Thymus (tissue), 11 donors: ENCODE data around the gene TUBB3. TPM values are rescaled to one million over a fixed set of nuclear protein-coding genes. Genes with fewer than 3 reads are reported as not detected.

Experiments used
- DNase-seq, 9 donors: peaks; one replicate each; pipeline ENCODE4 v3.0.0-alpha.2; 2013; ENCODE audit warnings: low spot score in 9 of 9, low read depth in 6 of 9, missing footprints in 1 of 9
- H3K27ac ChIP-seq, 2 donors: one replicate each; pipeline ENCODE4 v1.5.1; 2013; ENCODE audit warnings: control low read depth in 1 of 2, low read depth in 1 of 2, low read length in 1 of 2, mild to moderate bottlenecking in 1 of 2, moderate library complexity in 1 of 2
- H3K27me3 ChIP-seq, 2 donors: one replicate each; pipeline ENCODE4 v1.5.1; 2013; ENCODE audit warnings: low read length in 1 of 2; ENCODE audit not compliant: control insufficient read depth in 2 of 2, insufficient read depth in 1 of 2
- H3K36me3 ChIP-seq, 2 donors: one replicate each; pipeline ENCODE4 v1.5.1; 2013; ENCODE audit warnings: low read length in 1 of 2, mild to moderate bottlenecking in 1 of 2, moderate library complexity in 1 of 2; ENCODE audit not compliant: control insufficient read depth in 2 of 2, insufficient read depth in 2 of 2
- H3K4me1 ChIP-seq, 2 donors: one replicate each; pipeline ENCODE4 v1.5.1; 2013; ENCODE audit warnings: low read length in 2 of 2; ENCODE audit not compliant: control insufficient read depth in 2 of 2, insufficient read depth in 2 of 2
- H3K4me3 ChIP-seq, 2 donors: one replicate each; pipeline ENCODE4 v1.5.1; 2013; ENCODE audit warnings: low read length in 2 of 2, control low read depth in 1 of 2, mild to moderate bottlenecking in 1 of 2
- H3K9me3 ChIP-seq, 2 donors: one replicate each; pipeline ENCODE4 v1.5.1; 2013; ENCODE audit warnings: low read length in 1 of 2, mild to moderate bottlenecking in 1 of 2; ENCODE audit not compliant: control insufficient read depth in 2 of 2, insufficient read depth in 1 of 2
- WGBS: extraction: QIAGEN DNeasy Blood & Tissue Kit; methylation state at CpG from one replicate; pipeline ENCODE4 v1.1.7; 2013; 5-methylcytosine and 5-hydroxymethylcytosine counted together
- polyA plus RNA-seq: library from polyadenylated mRNA; stranded (reverse); fragments of 200-250 nt; gene quantifications from one replicate; pipeline ENCODE4 v1.2.3, GENCODE V29; 2013
- total RNA-seq: library from RNA; stranded (reverse); fragments of 120-200 nt; gene quantifications from one replicate; pipeline ENCODE4 v1.2.4, GENCODE V29; 2013
- donor health status: healthy.

Gene TUBB3
- total and polyA plus RNA-seq, 2 donors, result 3.4 to 10.6 TPM

DNA sequence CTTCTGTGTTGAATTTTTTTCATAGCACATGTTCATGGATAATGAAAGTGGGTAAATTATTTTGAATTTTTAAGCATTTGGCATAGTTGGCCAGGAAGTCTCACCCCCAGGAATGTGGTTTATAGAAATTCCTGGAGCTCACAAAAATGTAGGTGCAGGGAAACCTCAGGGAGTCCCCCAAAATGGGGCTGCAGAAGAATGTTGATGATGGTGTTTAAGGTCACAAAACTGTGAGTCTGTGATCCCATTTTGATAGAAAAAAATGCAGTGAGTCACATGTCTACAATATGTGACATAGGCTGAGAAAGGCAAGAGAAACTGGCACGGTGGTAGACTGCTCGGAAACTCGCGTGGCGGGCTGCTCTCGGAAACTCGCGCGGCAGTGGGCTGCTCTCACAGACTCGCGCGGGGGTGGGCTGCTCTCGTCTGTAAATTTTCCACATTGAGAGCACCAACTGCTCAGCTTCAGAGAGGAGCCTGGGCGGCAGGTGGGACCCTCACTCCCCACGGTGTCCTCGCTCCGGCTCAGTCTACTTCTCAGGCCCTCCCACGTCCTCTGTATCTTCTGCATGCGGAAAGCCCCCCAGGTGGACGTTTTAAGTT is 23.2 kb upstream of the TUBB3 start:
- Histone ChIP-seq H3K4me1 (no peaks in the 10 kb centered on the region), H3K36me3 (peaks cover 70 to 71% of the 10 kb centered on the region in 2 donors), H3K27me3 (no peaks in the 10 kb centered on the region), H3K9me3 (no peaks in the 10 kb centered on the region), H3K27ac (no peak overlapping the region), H3K4me3 (no peak overlapping the region)
- no peak for DNase-seq
- WGBS, result 97% methylated on average over 20 of the region's 20 CpGs

DNA sequence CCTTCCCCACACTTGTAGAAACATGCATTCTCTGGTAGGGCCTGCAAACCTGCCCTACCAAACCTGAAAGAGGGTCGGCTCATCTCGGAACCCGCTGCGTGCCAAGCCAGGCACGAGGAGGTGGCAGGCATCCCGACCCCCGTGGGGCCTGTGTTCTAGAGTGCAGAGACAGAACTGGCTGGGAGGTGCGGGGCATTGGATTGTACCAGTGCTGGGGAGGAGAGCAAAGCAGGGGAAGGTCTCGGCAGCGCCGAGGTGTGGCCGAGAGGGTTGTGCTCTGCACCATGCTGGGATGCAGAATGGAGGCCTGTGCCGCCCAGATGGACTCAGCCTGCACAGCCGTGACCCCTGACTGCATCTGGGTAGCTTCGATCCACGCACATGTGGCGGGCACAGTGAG is 22.3 kb upstream of the TUBB3 start:
- Histone ChIP-seq H3K4me3 (no peak overlapping the region), H3K9me3 (no peaks in the 10 kb centered on the region), H3K27ac (no peak overlapping the region), H3K36me3 (peaks cover 71 to 72% of the 10 kb centered on the region in 2 donors), H3K4me1 (no peaks in the 10 kb centered on the region), H3K27me3 (no peaks in the 10 kb centered on the region)
- no peak for DNase-seq
- WGBS, result 99% methylated on average over 17 of the region's 17 CpGs

- DNase-seq, result no peak
- Histone ChIP-seq H3K27ac (no peak overlapping the region), H3K27me3 (no peaks in the 10 kb centered on the region), H3K4me3 (no peak overlapping the region), H3K4me1 (no peaks in the 10 kb centered on the region), H3K9me3 (peaks cover 2 to 8% of the 10 kb centered on the region in 2 donors), H3K36me3 (peaks cover 70 to 79% of the 10 kb centered on the region in 2 donors)
- WGBS, result 97% methylated on average over 11 of the region's 11 CpGs
Observed at GRCh38 chr16:89902980-89903379, 20.2 kb upstream of the TUBB3 start.

DNA sequence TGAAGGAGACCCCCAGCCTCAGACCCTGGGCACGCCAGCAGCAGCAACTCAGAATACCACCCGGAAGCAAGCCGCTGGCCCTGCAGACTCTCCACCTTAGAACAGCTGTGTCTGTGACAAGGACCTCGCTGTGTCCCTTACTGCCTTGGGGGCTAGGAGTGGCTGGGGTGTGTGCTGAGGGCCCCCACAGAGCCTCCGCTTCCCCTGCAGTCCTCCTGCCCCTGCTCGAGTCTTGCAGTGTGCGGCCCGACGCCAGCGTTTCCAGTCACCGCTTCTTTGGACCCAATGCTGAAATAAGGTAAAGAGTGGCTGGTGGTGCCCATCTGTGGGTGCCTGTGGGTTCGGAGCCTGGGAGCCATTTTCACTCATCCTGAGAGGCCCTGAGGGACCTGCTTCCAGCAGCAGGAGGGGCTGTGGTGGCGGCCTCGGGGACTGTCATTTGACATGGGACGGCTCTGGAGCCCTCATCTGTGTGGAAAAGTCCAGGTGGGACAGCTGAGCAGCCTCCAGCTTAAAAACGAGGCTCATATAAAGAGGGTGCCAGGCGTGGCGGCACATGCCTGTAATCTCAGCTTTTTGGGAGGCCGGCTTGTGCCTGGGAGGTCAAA is 19.1 kb upstream of the TUBB3 start:
- WGBS, result 99% methylated on average over 19 of the region's 19 CpGs
- no peak for DNase-seq
- no peaks in the 10 kb centered on the region for H3K27me3 ChIP-seq
- H3K4me3 ChIP-seq, result no peak overlapping the region
- H3K9me3 ChIP-seq, result peaks cover 3 to 13% of the 10 kb centered on the region in 2 donors
- no peaks in the 10 kb centered on the region for H3K4me1 ChIP-seq
- H3K27ac ChIP-seq, result no peak overlapping the region
- peaks cover 70 to 78% of the 10 kb centered on the region in 2 donors for H3K36me3 ChIP-seq

GRCh38 chr16:89904606-89905510 is 18.3 kb upstream of the TUBB3 start:
- Histone ChIP-seq H3K27me3 (no peaks in the 10 kb centered on the region), H3K9me3 (peaks cover 3 to 13% of the 10 kb centered on the region in 2 donors), H3K4me1 (no peaks in the 10 kb centered on the region), H3K4me3 (no peak overlapping the region), H3K36me3 (peaks cover 67 to 73% of the 10 kb centered on the region in 2 donors), H3K27ac (no peak overlapping the region)
- WGBS, result 97% methylated on average over 31 of the region's 31 CpGs
- no peak for DNase-seq

DNA sequence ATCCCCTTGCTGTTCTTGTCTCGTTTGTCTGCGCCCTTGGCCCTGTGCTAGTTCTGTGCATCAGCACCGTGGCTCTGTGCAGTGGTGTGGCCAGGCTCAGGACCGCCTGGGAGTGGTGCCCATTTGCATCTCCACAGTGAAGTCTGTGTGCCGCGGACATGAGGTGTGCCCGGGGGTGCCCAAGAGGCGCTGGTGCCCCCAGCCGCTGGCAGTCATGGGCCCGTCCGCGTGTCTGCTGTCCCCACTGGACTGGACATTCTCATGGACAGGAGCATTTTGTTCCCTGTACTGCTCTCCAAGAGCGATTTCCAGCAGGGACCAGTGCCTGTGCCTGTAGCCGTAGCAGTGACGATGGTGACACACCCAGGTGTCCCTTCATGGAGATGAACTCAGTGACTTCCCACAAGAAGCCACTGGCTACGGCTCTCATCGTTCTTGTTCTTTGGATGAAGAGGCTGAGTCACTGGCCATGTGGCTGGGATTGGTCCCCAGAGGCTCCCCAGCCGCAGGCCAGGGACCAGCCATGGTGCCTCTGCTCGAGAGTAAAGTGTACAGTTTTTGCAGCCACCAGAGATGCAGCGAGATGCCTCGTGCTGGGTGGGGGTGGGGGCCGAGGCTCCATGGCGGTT is 17.5 kb upstream of the TUBB3 start:
- 98% methylated on average over 23 of the region's 23 CpGs for WGBS
- no peak for DNase-seq
- Histone ChIP-seq H3K27me3 (no peaks in the 10 kb centered on the region), H3K36me3 (peaks cover 63 to 68% of the 10 kb centered on the region in 2 donors), H3K27ac (no peak overlapping the region), H3K9me3 (peaks cover 3 to 13% of the 10 kb centered on the region in 2 donors), H3K4me3 (no peak overlapping the region), H3K4me1 (no peaks in the 10 kb centered on the region)

GRCh38 chr16:89906140-89907025 is 16.8 kb upstream of the TUBB3 start:
- peaks cover 3 to 13% of the 10 kb centered on the region in 2 donors for H3K9me3 ChIP-seq
- no peaks in the 10 kb centered on the region for H3K27me3 ChIP-seq
- WGBS, result 98% methylated on average over 40 of the region's 40 CpGs
- no peaks in the 10 kb centered on the region for H3K4me1 ChIP-seq
- H3K27ac ChIP-seq, result no peak overlapping the region
- H3K36me3 ChIP-seq, result peaks cover 65 to 69% of the 10 kb centered on the region in 2 donors
- no peak for DNase-seq
- no peak overlapping the region for H3K4me3 ChIP-seq

DNA sequence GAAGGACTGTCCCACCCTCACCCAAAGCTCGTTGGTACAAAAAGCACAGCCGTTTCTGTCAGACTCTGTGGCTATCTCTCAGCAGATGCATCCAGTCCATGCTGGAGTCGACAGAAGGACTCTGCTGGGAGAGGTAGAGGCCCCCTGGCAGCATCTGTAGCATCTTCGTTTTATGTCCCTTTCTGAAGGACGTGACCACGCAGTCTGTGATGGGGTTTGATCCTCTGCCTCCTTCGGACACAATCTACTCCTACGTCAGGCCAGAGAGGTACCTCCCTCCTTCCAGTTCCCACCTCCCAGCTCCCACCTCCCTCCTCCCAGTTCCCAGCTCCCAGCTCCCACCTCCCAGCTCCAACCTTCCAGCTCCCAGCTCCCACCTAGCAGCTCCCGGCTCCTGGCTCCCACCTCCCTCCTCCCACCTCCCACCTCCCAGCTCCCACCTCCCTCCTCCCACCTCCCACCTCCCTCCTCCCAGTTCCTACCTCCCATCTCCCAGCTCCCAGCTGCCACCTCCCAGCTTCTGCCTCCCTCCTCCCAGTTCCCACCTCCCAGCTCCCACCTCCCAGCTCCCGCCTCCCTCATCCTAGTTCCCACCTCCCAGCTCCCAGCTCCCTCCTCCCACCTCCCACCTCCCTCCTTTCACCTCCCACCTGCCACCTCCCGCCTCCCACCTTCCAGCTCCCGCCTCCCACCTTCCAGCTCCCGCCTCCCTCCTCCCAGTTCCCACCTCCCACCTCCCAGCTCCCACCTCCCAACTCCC is 15.9 kb upstream of the TUBB3 start:
- H3K9me3 ChIP-seq, result peaks cover 3 to 13% of the 10 kb centered on the region in 2 donors
- H3K36me3 ChIP-seq, result peaks cover 71 to 72% of the 10 kb centered on the region in 2 donors
- H3K27me3 ChIP-seq, result no peaks in the 10 kb centered on the region
- H3K4me1 ChIP-seq, result no peaks in the 10 kb centered on the region
- H3K27ac ChIP-seq, result no peak overlapping the region
- 98% methylated on average over 13 of the region's 13 CpGs for WGBS
- no peak for DNase-seq
- no peak overlapping the region for H3K4me3 ChIP-seq
